Parathyroid adenoma (tissue), 2 donors: Measurements from ENCODE around the gene LDHAL6B.

Source experiments
- H2AFZ ChIP-seq: fragments of 300-600 bp; sonication (generic); one replicate; pipeline ENCODE4 v1.7.0; 2017; ENCODE audit warnings: antibody characterized with exemption, mild to moderate bottlenecking
- H3K27ac ChIP-seq: fragments of 300-600 bp; sonication (generic); one replicate; pipeline ENCODE4 v1.7.0; 2017
- H3K27me3 ChIP-seq: fragments of 300-600 bp; sonication (generic); one replicate; pipeline ENCODE4 v1.7.0; 2017; ENCODE audit warnings: low read length; ENCODE audit not compliant: control insufficient read depth, insufficient read depth
- H3K36me3 ChIP-seq: fragments of 300-600 bp; sonication (generic); one replicate; pipeline ENCODE4 v1.7.0; 2017; ENCODE audit warnings: low read length; ENCODE audit not compliant: control insufficient read depth, insufficient read depth
- H3K4me1 ChIP-seq: fragments of 300-600 bp; sonication (generic); one replicate; pipeline ENCODE4 v1.7.0; 2017; ENCODE audit warnings: control low read depth
- H3K4me2 ChIP-seq: fragments of 300-600 bp; sonication (generic); one replicate; pipeline ENCODE4 v1.7.0; 2017; ENCODE audit warnings: low read length
- H3K4me3 ChIP-seq: fragments of 300-600 bp; sonication (generic); one replicate; pipeline ENCODE4 v1.7.0; 2017; ENCODE audit warnings: low read depth, low read length
- H3K79me2 ChIP-seq: fragments of 300-600 bp; sonication (generic); one replicate; pipeline ENCODE4 v1.7.0; 2017; ENCODE audit warnings: control low read depth
- H3K9ac ChIP-seq: fragments of 300-600 bp; sonication (generic); one replicate; pipeline ENCODE4 v1.7.0; 2017; ENCODE audit warnings: mild to moderate bottlenecking
- H3K9me3 ChIP-seq: fragments of 300-600 bp; sonication (generic); one replicate; pipeline ENCODE4 v1.7.0; 2017; ENCODE audit warnings: low read length; ENCODE audit not compliant: control insufficient read depth
- TF ChIP-seq, protein P1 (sequence below): fragments of 300-600 bp; sonication (generic); IDR thresholded peaks from one replicate; pipeline ENCODE4 v1.7.0; 2017; ENCODE audit warnings: antibody characterized with exemption, mild to moderate bottlenecking
- donor health status: primary hyperparathyroidism.

LDHAL6B gene

DNA sequence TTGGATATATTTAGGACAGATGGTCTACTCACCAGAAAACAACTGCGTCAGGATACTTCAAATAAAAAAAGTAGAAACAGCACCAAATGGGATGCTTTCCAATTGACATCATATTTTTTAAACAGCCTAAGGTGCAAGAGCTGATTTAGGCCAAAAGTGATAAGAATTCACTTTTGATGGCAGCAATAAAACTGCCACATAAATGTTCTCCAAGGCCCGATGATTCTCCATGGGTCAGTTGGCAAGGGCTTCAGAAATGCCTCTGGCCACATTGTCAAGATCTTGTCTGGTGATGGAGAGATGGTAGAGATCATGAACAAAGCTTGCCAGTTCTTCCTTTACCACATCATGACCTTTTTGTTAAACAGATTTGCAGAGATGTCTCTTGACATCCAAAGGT is 38.9 kb downstream of the LDHAL6B start:
- no peaks in the 10 kb centered on the region for H3K36me3 ChIP-seq
- no peak overlapping the region for H3K9ac ChIP-seq
- no peaks in the 10 kb centered on the region for H3K4me1 ChIP-seq
- no peaks in the 10 kb centered on the region for H3K79me2 ChIP-seq
- TF ChIP-seq, protein P1, sequence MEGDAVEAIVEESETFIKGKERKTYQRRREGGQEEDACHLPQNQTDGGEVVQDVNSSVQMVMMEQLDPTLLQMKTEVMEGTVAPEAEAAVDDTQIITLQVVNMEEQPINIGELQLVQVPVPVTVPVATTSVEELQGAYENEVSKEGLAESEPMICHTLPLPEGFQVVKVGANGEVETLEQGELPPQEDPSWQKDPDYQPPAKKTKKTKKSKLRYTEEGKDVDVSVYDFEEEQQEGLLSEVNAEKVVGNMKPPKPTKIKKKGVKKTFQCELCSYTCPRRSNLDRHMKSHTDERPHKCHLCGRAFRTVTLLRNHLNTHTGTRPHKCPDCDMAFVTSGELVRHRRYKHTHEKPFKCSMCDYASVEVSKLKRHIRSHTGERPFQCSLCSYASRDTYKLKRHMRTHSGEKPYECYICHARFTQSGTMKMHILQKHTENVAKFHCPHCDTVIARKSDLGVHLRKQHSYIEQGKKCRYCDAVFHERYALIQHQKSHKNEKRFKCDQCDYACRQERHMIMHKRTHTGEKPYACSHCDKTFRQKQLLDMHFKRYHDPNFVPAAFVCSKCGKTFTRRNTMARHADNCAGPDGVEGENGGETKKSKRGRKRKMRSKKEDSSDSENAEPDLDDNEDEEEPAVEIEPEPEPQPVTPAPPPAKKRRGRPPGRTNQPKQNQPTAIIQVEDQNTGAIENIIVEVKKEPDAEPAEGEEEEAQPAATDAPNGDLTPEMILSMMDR: no peak
- H3K27me3 ChIP-seq: no peaks in the 10 kb centered on the region
- H3K9me3 ChIP-seq: no peaks in the 10 kb centered on the region
- no peak overlapping the region for H3K4me3 ChIP-seq
- no peak overlapping the region for H3K4me2 ChIP-seq
- H2AFZ ChIP-seq: no peak overlapping the region
- no peak overlapping the region for H3K27ac ChIP-seq

DNA sequence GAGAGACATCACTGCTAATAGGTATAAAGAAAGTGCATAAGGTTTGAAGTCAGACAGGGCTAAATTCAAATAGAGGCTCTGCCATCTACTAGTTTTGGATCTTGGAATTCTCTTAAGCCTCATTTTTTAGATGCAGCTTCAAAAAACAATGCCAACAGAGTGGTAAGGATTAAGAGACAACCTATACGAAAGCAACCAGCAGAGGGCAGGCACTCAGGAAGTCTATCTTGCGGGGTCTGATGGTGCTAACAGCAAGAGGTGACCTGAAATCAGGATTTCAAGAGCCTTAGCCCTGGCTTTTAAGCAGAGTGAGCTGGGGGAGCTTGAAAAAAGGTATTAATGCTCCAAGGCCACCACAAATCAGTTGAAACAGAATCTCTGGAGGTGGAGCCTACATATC is 40.7 kb downstream of the LDHAL6B start:
- Histone ChIP-seq H3K4me1 (no peaks in the 10 kb centered on the region), H3K27me3 (no peaks in the 10 kb centered on the region), H3K4me3 (no peak overlapping the region), H3K79me2 (no peaks in the 10 kb centered on the region), H3K36me3 (no peaks in the 10 kb centered on the region), H3K9me3 (no peaks in the 10 kb centered on the region), H3K27ac (no peak overlapping the region), H2AFZ (no peak overlapping the region), H3K9ac (no peak overlapping the region), H3K4me2 (no peak overlapping the region)
- TF ChIP-seq, protein P1: peak; percentile 45

DNA sequence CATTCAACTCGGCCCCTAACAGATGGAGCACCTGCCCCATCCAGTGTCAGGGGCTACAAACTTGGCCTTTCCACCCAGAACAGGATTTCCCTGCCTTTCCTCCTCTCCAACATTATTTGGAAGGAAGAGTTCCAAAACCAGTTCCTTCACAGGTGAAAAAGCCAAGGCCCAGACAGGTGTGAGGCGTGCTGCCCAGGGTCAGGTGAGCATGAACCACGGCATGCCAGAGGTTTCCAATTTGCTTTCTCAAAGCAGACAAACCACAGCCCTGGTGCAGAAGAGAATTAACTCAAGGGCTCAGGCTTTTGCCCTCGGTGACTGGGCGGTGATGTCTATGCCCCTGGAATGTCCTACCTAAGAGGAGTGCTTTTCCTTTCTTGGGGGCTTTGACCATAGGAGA is 43.2 kb downstream of the LDHAL6B start:
- Histone ChIP-seq H3K4me3 (no peak overlapping the region), H3K27me3 (no peaks in the 10 kb centered on the region), H2AFZ (no peak overlapping the region), H3K79me2 (no peaks in the 10 kb centered on the region), H3K36me3 (no peaks in the 10 kb centered on the region), H3K9ac (no peak overlapping the region), H3K9me3 (no peaks in the 10 kb centered on the region), H3K27ac (no peak overlapping the region), H3K4me2 (no peak overlapping the region), H3K4me1 (no peaks in the 10 kb centered on the region)
- TF ChIP-seq, protein P1: no peak

DNA sequence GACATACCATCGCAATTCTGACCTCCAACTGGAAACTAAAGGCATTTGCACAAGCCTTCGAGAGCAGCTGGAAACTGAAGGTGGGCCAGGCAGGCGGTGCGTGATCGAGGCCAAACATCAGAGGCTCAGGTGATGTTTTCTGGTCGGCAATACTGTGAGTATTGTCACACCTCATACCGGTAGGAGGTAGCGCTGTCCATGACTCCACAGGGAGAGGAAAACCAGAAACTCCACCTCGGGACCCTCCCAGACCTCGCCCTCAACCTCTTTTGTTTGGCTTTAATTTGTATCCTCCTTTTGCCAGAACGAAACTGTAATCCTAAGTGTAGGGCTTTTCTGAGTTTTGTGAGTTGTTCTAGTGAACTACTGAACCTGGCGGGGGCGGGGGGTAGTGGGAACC is 43.6 kb downstream of the LDHAL6B start:
- Histone ChIP-seq H3K79me2 (no peaks in the 10 kb centered on the region), H3K4me3 (no peak overlapping the region), H3K27ac (no peak overlapping the region), H3K9me3 (no peaks in the 10 kb centered on the region), H3K9ac (no peak overlapping the region), H3K36me3 (no peaks in the 10 kb centered on the region), H3K4me2 (no peak overlapping the region), H3K4me1 (no peaks in the 10 kb centered on the region), H3K27me3 (no peaks in the 10 kb centered on the region), H2AFZ (no peak overlapping the region)
- TF ChIP-seq, protein P1: no peak

DNA sequence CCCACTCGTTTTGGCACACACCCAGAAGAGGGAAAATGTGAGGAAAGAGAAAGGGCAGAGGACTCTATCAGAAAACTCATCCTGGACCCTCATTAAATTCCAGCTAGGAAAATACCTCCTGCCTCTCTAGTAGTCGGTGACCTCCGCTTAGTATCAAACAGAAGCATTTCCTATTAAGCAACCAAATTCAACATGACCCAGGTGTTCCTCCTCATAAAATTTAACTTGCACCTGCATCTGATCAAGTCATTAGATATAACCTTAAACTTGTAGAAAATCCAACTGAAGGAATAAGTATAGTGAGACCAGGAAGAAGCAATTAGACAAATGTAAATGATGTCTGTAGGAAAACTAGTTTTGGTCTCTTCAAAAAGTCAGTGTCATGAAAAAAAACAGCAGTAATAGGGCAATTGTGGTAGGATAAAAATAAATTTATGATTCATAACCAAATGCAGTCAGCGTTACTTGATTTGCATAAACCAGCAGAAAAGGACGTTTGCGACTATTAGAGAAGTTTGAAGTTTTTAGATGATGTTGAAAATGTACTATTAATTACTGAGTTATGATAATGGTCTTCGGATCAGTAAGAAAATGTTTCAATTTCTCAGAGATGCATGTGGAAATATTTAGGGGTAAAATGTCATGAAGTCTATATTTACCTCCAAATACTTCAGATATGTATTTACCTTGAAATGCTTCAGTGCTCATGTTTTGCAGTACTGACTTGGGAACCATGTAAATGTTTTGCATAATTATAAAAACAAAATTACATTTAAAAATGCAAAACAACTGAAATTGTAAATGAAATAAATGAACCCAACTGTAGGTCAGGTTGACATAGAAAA is 44.6 kb downstream of the LDHAL6B start:
- H3K27ac ChIP-seq: no peak overlapping the region
- no peak overlapping the region for H3K9ac ChIP-seq
- TF ChIP-seq, protein P1: no peak
- no peaks in the 10 kb centered on the region for H3K4me1 ChIP-seq
- H3K36me3 ChIP-seq: no peaks in the 10 kb centered on the region
- no peaks in the 10 kb centered on the region for H3K79me2 ChIP-seq
- H3K27me3 ChIP-seq: no peaks in the 10 kb centered on the region
- H3K4me2 ChIP-seq: no peak overlapping the region
- H3K4me3 ChIP-seq: no peak overlapping the region
- no peak overlapping the region for H2AFZ ChIP-seq
- H3K9me3 ChIP-seq: no peaks in the 10 kb centered on the region
